Stimulated activated CD8-positive, alpha-beta memory T cell treated with anti-CD3 and anti-CD28 coated beads, Interleukin-12 subunit alpha, Interleukin-12 subunit beta, amount 100 ng/mL, for 1 hour (primary cell): Measurements from ENCODE around the gene CORO7.

Source experiments
- DNase-seq: peaks from one replicate; pipeline ENCODE4 v3.0.0-alpha.2; 2020; ENCODE audit warnings: low read depth

CORO7 gene

GRCh38 chr16:4371357-4372000 is 44.9 kb downstream of the CORO7 start, which contains the start of gene VASN:
Gene VASN (plus strand): TSS chr16:4371848. CDS start chr16:4380878, 9,030 bp downstream.
- DNase-seq = peak; percentile 59

DNA sequence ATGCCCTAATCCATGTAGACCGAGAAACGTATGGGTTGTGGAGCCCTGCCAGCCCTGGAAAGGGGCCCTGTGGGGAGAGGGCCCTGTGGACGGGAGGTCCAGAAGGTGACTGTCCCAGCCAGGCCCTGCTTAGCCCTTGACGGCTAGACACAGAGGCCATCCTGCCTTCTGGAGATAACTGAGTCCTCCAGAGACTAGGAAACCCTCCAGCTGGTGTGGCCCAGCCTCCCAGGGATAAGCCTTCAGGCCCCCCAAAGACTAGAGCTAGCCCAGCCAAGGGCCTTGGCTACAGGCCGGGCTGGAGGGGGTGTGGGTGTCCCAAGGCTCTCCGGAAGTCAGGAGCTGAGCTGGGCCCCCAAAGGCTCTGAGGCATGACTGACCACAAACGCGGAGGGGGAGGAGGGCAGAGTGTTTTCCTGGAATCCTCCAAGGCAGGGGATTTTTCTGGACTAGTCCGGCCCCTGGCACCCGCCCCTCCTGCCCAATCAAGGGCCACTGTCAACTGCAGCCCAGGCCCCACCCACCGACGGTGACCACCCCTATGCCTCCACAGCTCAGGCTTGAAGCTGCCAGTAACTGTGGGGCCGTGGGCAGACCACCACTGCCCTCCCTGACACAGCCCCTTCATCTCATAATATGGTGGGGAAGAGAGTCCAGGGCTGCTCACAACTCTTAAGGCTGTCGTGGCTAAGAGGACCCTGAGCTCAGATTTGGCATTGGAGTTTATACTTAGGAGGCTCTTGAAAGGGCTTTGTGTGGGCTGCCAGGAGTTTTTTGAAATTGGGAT is 45.6 kb downstream of the CORO7 start:
- no peak for DNase-seq

- DNase-seq = no peak
Observed at GRCh38 chr16:4370151-4370550, 46.2 kb downstream of the CORO7 start.

- DNase-seq = no peak
Observed at GRCh38 chr16:4369007-4369733, 47.2 kb downstream of the CORO7 start.

DNA sequence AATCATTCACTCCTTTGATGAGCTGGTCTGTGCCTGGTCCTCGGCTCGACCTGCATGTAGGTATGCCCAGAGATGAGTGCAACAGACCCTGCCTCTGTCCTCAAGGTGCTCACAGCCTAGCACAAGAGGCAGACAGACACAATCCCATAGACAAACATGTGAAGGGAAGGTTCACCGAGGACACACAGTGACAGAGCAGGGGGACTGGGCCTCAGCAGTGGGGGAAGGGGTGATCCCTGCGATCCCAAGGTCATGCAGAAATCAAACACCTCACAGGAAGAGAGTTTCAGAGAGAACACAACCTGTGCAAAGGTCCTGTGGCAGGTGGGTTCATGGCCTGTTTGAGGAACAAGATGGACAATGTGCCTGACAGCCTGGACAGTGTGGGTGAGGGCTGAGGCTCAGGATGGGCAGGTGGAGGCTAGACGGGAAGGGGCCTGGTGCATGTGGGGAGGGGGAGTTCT is 49.0 kb downstream of the CORO7 start:
- DNase-seq = no peak

GRCh38 chr16:4366016-4366415 is 50.4 kb downstream of the CORO7 start:
- DNase-seq = no peak

GRCh38 chr16:4365615-4366014 is 50.8 kb downstream of the CORO7 start:
- no peak for DNase-seq

GRCh38 chr16:4365014-4365406 is 51.4 kb downstream of the CORO7 start:
- DNase-seq = no peak

DNA sequence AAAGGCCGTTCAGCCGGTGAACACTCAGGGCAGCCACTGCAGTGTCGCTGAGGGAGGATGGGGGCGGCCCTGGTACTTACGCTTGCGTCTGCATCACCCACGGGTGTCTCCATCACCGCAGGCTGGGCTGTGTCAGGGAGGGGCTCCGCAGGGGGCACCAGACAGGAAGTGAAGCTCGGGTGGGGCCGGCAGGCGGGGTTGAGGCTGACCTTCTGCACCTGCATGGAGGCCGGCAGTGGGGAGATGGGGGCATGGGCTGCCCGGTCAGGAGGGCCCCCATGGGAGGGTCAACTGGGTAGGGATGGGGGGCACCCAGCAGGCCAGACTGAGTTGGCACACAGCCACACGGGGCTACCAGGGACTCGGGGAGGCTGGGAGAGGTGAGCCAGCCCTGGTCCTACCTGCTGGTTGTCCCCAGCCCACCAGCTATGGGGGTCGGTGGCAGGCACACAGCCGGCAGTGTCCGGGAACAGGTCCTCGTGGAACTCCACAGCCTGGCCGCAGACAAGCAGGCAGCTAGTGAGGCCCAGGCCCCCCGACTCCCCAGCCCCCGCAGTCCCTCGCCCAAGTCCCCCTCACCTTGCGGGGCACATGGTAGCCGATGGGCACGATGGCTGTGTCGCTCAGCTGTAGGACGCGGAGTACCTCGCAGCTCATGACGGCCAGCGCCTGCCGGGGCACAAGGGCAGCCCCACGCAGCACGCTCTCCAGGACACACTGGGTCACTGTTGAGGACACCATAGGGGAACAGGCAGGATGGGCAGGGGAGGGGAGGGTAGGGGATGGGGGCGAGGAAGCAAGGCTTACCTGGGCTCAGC is 52.0 kb downstream of the CORO7 start:
- DNase-seq = no peak

- no peak for DNase-seq
Observed at GRCh38 chr16:4362476-4363135, 53.8 kb downstream of the CORO7 start.

- DNase-seq = no peak
Observed at GRCh38 chr16:4361944-4362311, 54.5 kb downstream of the CORO7 start.

- DNase-seq = no peak
Observed at GRCh38 chr16:4361033-4361943, 55.1 kb downstream of the CORO7 start.

DNA sequence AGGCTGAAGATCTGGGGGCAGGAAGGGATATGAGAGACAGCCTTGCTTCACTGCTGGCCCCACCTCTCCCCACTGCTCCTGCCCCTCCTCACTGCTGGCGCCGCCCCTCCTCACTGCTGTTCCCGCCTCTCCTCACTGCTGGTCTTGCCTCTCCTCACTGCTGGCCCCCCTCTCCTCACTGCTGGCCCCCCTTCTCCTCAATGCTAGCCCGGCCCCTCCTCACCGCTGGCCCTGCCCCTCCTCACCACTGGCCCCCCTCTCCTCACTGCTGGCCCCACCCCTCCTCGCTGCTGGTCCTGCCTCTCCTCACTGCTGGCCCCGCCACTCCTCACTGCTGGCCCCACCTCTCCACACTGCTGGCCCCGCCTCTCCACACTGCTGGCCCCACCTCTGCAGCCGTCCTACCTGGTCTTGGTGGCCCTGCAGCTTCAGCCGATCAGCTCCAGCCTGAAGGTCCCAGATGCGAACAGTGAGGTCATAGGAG is 55.8 kb downstream of the CORO7 start:
- DNase-seq = no peak

- DNase-seq = no peak
Observed at GRCh38 chr16:4359914-4360313, 56.5 kb downstream of the CORO7 start.

GRCh38 chr16:4358831-4359561 is 57.4 kb downstream of the CORO7 start:
- DNase-seq = peak; percentile 47

- no peak for DNase-seq
Observed at GRCh38 chr16:4358236-4358635, 58.2 kb downstream of the CORO7 start.

GRCh38 chr16:4356820-4357219 is 59.6 kb downstream of the CORO7 start:
- no peak for DNase-seq

DNA sequence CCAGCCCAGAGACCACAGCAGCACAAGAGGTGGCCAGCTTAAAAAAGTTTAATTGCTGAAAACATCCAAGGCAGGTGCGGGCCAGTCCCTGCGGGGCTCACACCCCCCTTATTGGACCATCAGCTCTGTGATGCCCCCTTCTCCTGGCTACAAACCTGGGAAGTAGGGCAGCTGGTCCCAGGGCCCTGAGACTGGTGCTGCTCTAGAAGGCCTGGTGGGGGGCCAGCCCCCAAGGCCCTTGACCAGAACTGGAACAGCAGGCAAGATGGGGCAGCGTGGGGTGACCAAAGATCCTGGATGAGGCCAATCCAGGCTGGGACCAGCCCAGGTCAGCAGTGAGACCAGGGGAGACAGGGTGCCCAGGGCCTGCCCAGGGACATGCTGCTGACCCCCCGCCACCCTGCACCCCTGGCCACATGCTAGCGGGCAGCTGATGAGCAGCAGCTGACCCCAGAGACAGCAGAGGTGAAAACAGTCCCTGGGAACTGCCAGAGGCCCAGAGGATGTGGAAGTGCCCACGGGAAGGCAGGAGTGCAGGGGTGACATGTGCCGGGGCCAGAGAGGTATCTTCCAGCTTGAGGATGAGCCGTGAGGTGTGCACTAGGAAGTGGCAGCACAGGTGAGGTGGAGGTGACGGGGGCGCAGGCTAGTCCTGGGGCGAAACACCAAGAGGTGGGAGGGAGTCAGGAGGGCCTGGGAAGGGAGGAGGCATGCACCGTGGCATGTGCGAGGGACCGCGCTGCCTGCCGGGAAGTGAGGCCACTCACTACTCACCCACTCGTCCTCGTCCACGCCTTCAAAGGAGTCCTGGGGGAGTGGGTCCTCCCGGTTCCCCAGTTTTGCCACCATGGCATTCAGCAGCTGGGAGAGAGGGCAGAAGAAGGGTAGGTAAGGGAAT is 61.6 kb downstream of the CORO7 start:
- DNase-seq = no peak
